MV-4-11 (cell line): Measurements from ENCODE around the gene ARHGEF4.
"Not testable (repeated sequence)": the region's sequence is repeated elsewhere in the genome, so short reads cannot be mapped to it uniquely, and the experiment has no call there.

Experiments used
- DNase-seq: peaks from one replicate; lab custom pipeline; 2025; lab: John Stamatoyannopoulos, UW

The ARHGEF4 gene

GRCh38 chr2:131049150-131049718, 212.5 kb downstream of the ARHGEF4 start:
- DNase-seq = no peak

DNA sequence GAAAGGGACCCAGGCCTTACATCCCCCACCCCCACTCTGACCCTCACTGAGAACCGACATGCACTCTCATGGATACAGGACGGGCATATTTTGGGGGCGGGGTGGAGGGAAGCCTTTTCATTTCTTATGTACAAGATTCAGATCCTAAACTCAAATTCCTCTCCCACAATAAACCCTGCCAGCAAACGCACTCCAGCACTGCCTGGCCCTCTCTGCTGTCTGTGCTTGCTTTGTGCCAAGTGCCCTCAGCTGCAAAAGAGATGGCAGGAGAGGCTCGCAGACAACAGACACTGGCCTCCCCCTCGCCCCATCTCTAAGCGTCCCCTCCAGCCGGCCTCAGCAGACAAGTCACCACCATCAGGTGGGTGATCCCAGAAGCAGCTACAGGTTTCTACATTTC, 214.2 kb downstream of the ARHGEF4 start:
- no peak for DNase-seq

- DNase-seq = no peak
Measured at GRCh38 chr2:131052741-131053263, 216.1 kb downstream of the ARHGEF4 start.

DNA sequence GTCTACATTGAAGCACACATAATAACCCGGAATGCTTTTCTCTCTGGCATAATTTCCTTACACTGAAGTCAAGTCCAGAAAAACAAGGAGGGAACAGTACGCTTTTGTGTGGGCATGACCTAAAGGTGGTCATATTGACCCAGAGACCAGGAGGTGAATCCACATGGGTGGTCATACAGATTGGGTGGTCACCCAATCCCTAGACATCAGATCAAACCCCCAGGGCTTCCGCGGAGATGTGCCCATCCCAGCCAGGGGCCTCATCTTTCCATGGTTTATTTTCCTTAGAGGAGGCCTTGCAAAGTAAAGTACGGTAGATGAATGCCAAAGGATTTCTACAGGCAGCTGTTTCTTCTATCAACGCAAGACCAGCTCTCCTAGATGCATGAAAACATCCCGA, 217.8 kb downstream of the ARHGEF4 start:
- DNase-seq = no peak

DNA sequence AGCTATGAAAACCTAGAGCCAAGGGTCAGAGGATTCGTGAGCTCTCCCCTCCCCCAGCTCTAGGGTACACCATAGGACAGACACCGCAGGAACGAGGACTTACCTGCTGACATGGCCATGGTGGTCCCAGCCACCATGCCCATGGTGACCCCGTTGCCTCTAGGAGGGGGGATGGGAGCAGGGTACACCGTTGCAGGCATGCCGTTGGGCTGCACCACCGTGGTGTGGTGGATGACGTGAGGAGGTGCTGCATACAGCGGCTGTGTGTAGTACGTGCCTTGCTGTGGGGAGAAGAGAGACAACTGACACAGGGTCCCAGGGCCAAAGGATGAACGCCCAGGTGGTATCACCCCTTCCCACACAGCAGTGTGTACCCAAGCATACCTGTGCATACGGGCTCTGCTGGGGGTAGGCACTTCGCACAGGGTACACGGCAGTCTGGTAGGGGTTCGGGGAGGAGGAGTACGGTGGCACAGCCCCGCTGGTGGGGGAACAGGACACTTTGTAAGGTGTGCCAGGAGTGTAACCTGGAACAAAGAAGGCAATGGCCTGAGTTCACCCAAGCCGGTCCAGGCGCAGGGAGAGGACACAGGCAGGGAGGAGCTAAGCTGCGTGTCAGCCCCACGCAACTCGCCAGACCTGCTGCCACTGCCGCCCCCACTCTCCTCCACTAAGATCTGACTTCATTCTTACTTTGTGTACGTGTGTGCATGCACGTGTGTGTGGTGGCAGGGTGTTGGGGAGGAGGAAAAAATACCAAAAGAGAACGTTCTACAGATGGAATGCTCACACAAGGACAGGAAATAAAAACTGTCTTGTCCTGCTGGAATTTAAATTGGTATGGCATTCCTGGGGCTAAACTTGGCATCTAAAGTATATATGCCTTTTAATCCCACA, 218.7 kb downstream of the ARHGEF4 start:
- DNase-seq = no peak

GRCh38 chr2:131056204-131056931, 219.7 kb downstream of the ARHGEF4 start:
- no peak for DNase-seq

- no peak for DNase-seq
Measured at GRCh38 chr2:131056932-131057287, 220.2 kb downstream of the ARHGEF4 start.

DNA sequence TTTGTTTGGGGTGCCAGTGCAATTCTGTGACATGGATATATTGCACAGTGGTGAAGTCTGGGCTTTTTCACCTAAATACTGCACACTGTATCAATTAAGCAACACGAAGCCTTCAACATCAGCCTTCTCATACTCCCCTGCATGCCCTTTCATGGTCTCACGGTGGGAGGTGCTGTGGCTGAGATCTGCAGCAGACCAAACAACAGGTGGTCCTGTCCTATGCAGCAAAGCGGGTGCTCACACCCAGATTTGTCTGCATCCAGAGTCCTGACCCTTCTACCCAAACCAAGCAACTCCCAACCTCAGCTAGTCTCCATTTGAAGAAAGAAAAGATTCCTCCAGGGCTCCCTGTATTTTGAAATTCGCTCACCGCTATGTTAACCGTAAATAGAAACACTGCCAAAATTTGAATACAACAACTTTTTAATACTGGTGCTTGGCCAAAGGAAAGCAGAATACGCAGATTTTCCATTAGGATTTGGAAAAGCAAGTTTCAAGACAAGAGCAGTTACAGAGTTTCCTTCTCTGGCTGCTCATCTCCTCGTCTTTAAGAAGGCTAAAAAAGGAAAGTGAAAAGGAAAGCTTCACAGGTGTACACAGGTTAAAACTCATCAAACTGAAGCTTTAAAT, 221.6 kb downstream of the ARHGEF4 start:
- DNase-seq = no peak

DNA sequence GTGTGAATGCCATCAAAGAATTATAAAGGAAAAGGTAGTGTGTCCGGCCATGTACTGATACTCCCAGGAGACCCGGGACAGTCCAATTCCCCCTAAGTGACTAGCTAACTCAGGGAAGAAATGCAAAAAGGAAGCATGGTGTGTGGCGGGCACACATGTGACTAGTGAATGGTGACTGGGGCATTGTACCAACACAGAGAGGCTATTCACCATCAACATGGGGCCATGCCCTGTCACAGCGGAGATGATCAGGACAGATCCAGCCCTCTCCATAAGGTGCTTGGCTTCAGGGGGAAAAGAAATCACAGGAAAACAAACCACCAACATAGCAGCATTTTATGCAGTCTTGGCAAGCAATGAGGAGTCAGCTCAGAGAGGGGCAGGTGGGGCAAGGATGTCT, 222.2 kb downstream of the ARHGEF4 start:
- DNase-seq = no peak

DNA sequence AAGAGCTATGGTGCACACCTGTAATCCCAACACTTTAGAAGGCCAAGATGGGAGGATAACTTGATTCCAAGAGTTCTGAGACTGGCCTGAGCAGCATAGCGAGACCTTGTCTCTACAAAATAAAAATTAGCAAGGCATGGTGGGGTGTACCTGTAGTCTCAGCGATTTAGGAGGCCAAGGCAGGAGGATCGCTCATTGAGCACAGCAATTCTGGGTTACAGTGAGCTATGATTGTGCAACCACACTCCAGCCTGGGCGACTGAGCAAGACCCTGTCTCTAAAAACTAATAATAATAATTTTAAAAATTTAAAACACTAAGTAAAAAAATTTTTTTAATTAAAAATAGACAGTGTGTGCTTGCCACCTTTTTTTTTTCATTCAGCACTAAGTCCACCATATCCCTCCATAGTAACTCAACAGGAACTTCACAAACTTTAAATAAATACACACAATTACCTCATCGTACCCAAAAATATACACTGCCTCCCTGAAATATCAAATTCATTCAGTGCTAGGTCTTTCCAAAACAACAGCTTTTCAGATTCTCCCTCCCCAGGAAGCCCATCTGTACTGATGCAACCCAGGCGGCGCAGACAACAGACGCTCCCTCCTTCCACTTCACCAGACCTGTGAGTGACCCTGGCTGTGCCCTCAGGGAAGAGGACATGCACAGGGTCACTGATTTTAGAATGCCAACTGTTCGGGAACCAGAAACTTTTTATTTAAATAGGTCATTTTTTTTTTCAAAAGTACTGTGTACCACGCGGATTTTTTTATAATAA, 227.0 kb downstream of the ARHGEF4 start:
- no peak for DNase-seq

DNA sequence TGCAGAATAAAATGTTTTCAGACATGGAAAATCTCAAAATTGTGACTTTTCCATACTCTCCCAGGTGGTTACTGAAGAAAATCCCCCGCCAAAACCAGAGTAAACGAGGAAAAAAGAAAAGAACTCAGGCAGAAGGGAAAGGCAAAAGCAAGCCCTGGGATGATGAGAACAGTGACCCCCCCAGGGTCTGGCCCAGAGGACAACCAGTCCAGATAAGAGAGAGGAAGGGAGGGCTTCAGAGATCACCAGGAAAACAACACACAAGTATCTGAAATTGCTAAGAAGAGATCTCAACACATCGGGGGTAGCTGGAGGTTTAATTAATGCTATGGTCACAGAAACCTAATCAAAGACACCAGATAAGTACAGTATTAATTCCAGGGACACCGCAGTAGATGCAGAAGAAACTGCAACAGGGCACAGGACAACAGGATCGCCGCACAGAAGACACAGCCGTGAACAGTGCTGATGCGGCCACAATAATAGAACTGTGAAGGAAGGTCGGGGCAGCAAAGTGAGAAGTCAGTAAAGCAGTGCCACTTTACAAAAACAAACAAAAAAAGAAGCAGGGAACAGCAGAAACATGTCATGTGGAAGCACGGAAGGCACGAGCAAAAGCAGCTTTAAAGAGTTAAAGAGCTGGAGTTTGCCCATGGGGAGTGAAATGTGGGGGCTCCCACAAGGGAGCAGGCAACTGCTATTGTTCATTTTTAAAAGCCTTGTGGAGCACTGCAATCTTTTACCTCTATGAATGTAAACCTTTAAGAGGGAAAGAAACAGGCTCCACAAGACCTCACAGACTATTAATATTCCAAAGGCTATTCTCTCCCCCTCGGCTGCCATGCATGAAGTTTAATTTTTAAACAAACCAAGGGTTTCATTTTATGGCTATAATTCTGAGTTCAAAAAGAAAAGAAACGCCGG, 228.1 kb downstream of the ARHGEF4 start:
- no peak for DNase-seq

DNA sequence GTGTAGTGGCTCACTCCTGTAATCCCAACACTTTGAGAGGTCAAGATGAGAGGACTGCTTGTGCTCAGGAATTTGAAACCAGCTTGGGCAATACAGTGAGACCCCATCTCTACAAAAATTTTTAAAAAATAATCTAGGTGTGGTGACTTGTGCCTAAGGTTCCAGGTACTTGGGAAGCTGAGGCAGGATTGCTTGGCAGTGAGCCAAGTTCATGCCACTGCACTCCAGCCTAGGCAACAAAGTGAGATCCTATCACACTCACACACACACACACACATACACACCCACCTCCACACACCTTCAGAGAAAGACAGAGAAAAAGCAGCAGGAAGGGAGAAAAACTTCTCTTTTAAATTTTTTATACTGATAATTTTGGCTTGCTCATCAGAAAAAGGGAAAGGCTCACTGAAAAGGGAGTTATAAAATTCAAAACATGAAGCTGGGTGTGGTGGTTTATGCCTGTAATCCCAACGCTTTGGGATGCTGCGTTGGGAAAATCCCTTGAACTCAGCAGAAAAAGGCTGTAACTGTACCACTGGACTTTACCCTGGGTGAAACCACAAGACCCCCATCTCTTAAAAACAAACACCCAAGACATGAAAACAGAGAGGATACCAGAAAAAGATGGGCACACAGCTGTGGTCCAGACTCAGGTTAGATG, 230.9 kb downstream of the ARHGEF4 start:
- no peak for DNase-seq

DNA sequence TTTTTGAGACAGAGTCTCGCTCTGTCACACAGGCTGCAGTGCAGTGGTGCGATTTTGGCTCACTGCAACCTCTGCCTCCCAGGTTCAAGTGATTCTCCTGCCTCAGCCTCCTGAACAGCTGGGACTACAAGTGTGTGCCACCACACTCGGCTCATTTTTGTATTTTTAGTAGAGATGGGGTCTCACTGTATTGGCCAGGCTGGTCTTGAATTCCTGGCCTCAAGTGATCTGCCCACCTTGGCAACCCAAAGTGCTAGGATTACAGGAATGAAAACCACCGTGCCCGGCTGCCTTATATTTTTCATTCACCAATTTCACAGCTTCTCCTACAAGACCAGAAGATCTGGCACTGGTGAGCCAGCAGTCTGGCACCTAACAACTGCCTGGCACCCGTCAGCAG, 231.5 kb downstream of the ARHGEF4 start:
- DNase-seq = not testable (repeated sequence)

DNA sequence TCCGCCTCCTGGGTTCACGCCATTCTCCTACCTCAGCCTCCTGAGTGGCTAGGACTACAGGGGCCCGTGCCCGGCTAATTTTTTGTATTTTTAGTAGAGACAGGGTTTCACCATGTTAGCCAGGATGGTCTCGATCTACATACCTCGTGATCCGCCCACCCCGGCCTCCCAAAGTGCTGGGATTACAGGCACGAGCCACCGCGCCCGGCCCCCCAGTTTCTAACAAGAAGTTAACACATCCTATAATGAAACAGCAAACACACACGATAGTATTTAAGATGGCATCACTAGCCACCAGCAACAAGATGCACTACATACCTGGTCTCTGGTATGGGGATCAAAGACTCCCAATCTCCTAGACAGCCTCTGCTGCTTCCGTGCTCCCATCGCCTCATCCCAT, 238.9 kb downstream of the ARHGEF4 start:
- DNase-seq = not testable (repeated sequence)

DNA sequence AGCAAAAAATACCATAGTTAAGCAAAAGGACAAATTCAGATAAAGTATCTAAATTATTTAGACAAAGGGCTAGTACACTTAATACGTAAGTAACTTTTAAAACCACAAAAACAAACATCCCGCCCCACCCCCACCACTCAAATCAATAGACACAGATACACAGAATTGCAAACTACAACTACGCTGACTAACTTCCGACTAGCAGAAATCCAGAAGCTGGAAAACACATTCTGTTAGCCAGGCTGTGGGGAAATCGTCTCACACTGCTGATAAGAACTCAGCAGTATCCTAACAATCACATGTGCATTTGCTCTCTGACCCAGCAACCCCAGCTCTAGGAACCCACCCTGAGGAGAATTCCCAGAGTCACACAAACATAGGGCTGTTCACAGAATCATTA, 240.0 kb downstream of the ARHGEF4 start:
- DNase-seq = no peak

DNA sequence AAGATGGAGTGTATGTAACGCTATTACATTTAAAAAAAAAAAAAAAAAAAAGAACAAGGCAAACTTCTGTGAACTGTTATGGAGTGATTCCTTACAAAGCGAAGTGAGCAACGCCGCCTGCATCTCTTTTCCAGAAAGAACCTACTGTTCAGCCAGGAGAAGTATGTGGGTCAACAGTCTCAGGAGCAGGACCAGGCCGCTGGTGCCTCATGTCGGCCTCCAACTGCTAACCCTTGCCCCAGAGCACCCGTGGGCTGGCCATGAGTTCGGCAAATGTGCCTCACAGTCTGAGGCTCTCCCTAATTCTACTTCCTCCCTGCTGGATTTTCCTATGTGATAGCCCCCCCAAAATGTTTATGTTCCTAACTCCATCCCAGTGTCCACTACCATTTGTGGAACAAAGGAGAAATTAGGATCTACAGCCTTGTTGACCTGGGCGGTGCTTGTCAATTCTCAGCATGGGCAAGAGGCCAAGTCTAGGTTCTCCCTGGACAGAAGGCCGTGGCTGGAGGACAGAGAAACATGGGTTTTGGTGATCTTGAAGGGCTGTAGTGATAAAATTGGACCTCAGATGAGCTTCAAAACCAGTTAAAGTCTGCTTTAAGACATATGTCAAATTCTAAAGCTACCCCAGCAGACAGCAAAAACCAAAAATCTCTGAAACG, 240.6 kb downstream of the ARHGEF4 start:
- DNase-seq = no peak

DNA sequence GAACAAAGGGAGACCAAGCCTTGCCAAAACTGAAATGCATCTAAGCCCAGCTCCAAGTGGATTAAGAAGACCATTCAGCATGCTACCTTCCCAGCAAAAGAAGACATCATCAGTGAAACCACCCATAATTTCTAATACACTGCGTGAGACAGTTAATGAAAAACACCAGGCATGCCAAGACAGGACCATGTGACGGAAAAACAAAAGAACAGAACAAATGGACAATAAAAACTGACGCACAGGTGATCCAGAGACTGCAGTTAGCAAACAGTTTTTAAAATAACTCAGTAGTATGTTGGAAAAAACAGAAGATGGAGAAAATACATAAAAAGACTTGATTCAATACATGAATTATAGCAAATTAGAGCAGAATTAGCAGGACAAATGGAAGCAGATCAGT, 241.3 kb downstream of the ARHGEF4 start:
- DNase-seq = no peak

DNA sequence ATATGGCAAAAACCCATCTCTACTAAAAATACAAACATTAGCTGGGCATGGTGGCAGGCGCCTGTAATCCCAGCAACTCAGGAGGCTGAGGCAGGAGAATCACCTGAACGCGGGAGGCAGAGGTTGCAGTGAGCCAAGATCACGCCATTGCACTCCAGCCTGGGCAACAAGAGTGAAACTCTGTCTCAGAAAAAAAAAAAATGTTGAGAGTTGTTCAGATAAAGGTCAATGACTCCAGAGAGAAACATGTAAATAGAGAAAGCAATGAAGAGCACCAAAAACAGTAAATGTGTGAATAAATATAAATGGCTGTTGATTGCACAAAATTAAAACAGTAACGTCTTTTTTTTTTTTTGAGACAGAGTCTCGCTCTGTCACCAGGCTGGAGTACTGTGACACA, 243.2 kb downstream of the ARHGEF4 start:
- not testable (repeated sequence) for DNase-seq

- DNase-seq = no peak
Measured at GRCh38 chr2:131081190-131081589, 244.5 kb downstream of the ARHGEF4 start.
